IPS-NIHi11 (cell line): Measurements from ENCODE around the gene CCDC47.
"Not testable (repeated sequence)": the region's sequence is repeated elsewhere in the genome, so short reads cannot be mapped to it uniquely, and the experiment has no call there.

Experiments used
- DNase-seq: peaks from one replicate; pipeline ENCODE4 v3.0.0; 2012; ENCODE audit warnings: mixed read lengths, low spot score

The CCDC47 gene

GRCh38 chr17:63773272-63774140, at the start of gene CCDC47:
CCDC47 (minus strand) TSS chr17:63773597; CDS start chr17:63766175, 7,422 bp downstream.
- DNase-seq = peak; percentile 99

- DNase-seq = no peak
Measured at GRCh38 chr17:63822537-63822936, 49.1 kb upstream of the CCDC47 start.

GRCh38 chr17:63821804-63822203, 48.4 kb upstream of the CCDC47 start:
- no peak for DNase-seq

- DNase-seq = no peak
Measured at GRCh38 chr17:63820963-63821561, 47.7 kb upstream of the CCDC47 start.

- DNase-seq = no peak
Measured at GRCh38 chr17:63819585-63820537, 46.5 kb upstream of the CCDC47 start.

GRCh38 chr17:63819131-63819530, 45.7 kb upstream of the CCDC47 start:
- no peak for DNase-seq

- no peak for DNase-seq
Measured at GRCh38 chr17:63817736-63818385, 44.5 kb upstream of the CCDC47 start.

- DNase-seq = no peak
Measured at GRCh38 chr17:63816669-63817068, 43.3 kb upstream of the CCDC47 start.

- DNase-seq = no peak
Measured at GRCh38 chr17:63816123-63816522, 42.7 kb upstream of the CCDC47 start.

GRCh38 chr17:63809970-63810369, 36.6 kb upstream of the CCDC47 start:
- no peak for DNase-seq

- DNase-seq = no peak
Measured at GRCh38 chr17:63805591-63805990, 32.2 kb upstream of the CCDC47 start.

GRCh38 chr17:63804328-63804727, 30.9 kb upstream of the CCDC47 start:
- DNase-seq = no peak

- DNase-seq = no peak
Measured at GRCh38 chr17:63800783-63801182, 27.4 kb upstream of the CCDC47 start.

GRCh38 chr17:63798572-63799106, 25.2 kb upstream of the CCDC47 start:
- no peak for DNase-seq

GRCh38 chr17:63796375-63796774, 23.0 kb upstream of the CCDC47 start:
- not testable (repeated sequence) for DNase-seq

- DNase-seq = no peak
Measured at GRCh38 chr17:63792055-63792729, 18.8 kb upstream of the CCDC47 start.

- no peak for DNase-seq
Measured at GRCh38 chr17:63790057-63790456, 16.7 kb upstream of the CCDC47 start.

GRCh38 chr17:63786971-63787711, 13.7 kb upstream of the CCDC47 start:
- no peak for DNase-seq

- DNase-seq = no peak
Measured at GRCh38 chr17:63786117-63786516, 12.7 kb upstream of the CCDC47 start.

- DNase-seq = no peak
Measured at GRCh38 chr17:63785556-63785955, 12.2 kb upstream of the CCDC47 start.
